ENCODE measurements around the gene ADA.

DNA sequence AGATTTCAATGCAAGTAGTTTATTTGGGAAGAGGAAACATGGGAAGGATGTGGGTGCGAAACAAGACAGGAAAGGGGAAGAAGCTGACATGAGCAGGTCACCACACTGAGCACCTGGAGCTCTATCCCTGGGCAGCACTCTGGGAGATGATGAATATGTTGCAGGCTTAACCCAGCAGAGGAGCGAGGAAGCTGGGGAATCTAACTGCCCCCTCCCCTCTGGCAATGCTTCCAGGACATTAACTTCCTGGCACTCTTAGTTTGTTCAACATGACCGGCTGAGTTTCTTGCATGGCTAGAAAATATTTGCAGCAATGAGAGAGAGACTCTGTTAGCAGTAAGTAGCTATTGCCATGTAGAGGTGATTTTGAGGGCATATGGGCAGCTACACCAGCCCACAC lies 4.9 kb upstream of the ADA start:
- TF ChIP-seq CTCF (IDR thresholded peaks at IDR 0.05; ENCODE audit: insufficient read depth, low read depth, low read length) = no peak
- no peak for TF ChIP-seq EZH2 (IDR thresholded peaks at IDR 0.05; ENCODE audit: insufficient read depth, low read length)
